K562 (cell line): ENCODE results near the gene MOB1B. TPM values are rescaled to one million over a fixed set of nuclear protein-coding genes. Genes with fewer than 3 reads are reported as not detected.

Experiments
- CBX8 ChIP-seq: fragments of 200-600 bp; sonication (generic); IDR thresholded peaks from 2 replicates; pipeline ENCODE4 v1.6.1; 2012; ENCODE audit warnings: borderline replicate concordance, mixed run types, low read depth, mild to moderate bottlenecking, moderate library complexity, mixed read lengths, low read length, control low read depth, inconsistent platforms; ENCODE audit not compliant: poor library complexity, severe bottlenecking; ENCODE audit errors: extremely low read depth
- CSDE1 ChIP-seq, 2 experiments: fragments of 450-650 bp; IDR thresholded peaks; 2 replicates each; pipeline ENCODE4 v1.6.1; 2016; ENCODE audit warnings: mild to moderate bottlenecking in 1 of 2
- FOS ChIP-seq: IDR thresholded peaks from 3 replicates; pipeline ENCODE4 v1.6.1; 2011; ENCODE audit not compliant: insufficient read length; ENCODE audit errors: extremely low read depth
- GATA2 ChIP-seq: sonication (generic); formaldehyde crosslinking; IDR thresholded peaks from 2 replicates; pipeline ENCODE4 v1.4.0; 2020; ENCODE audit warnings: mild to moderate bottlenecking, missing genetic modification reagents
- JUNB ChIP-seq: fragments of 450-650 bp; formaldehyde crosslinking; conservative IDR thresholded peaks from 2 replicates; pipeline ENCODE4 v1.4.0; 2020; ENCODE audit warnings: mild to moderate bottlenecking
- KAT2B ChIP-seq: IDR thresholded peaks from one replicate; pipeline ENCODE4 v1.6.1; 2012; ENCODE audit warnings: low read depth, mild to moderate bottlenecking, control low read depth, inconsistent platforms, low read length, moderate library complexity
- MTA3 ChIP-seq: fragments of 450-650 bp; formaldehyde crosslinking; IDR thresholded peaks from 2 replicates; pipeline ENCODE4 v1.6.1; 2017; ENCODE audit warnings: mild to moderate bottlenecking, borderline replicate concordance
- NFYB ChIP-seq: IDR thresholded peaks from 2 replicates; pipeline ENCODE4 v1.6.1; 2011; ENCODE audit warnings: mild to moderate bottlenecking, moderate library complexity; ENCODE audit not compliant: insufficient read length; ENCODE audit errors: extremely low read depth
- POLR2A ChIP-seq: fragments of 450-650 bp; conservative IDR thresholded peaks from 2 replicates; pipeline ENCODE4 v1.6.1; 2016
- PRPF4 ChIP-seq: fragments of 200-400 bp; formaldehyde crosslinking; IDR thresholded peaks from one replicate; pipeline ENCODE4 v1.6.1; 2017; ENCODE audit warnings: low read length, low read depth, mild to moderate bottlenecking; ENCODE audit not compliant: insufficient read depth, poor library complexity, severe bottlenecking
- RAD51 ChIP-seq: fragments of 450-650 bp; IDR thresholded peaks from 2 replicates; pipeline ENCODE4 v1.7.1; 2016; ENCODE audit warnings: low read depth, mild to moderate bottlenecking, borderline replicate concordance
- RBM17 ChIP-seq: fragments of 200-400 bp; formaldehyde crosslinking; IDR thresholded peaks from 2 replicates; pipeline ENCODE4 v1.6.1; 2017; ENCODE audit warnings: low read depth, mild to moderate bottlenecking, low read length, borderline replicate concordance
- RFX5 ChIP-seq: IDR thresholded peaks from 2 replicates; pipeline ENCODE4 v1.6.1; 2011; ENCODE audit warnings: low read depth, mild to moderate bottlenecking, improper control_type of control experiment, low read length
- SAFB2 ChIP-seq: fragments of 200-400 bp; formaldehyde crosslinking; IDR thresholded peaks from 2 replicates; pipeline ENCODE4 v1.6.1; 2018; ENCODE audit warnings: borderline replicate concordance, low read length, low read depth, moderate library complexity; ENCODE audit not compliant: severe bottlenecking
- TFAM ChIP-seq: fragments of 250-450 bp; sonication (Bioruptor Pico); conservative IDR thresholded peaks from 2 replicates; pipeline ENCODE4 v1.5.0; 2021; ENCODE audit warnings: mild to moderate bottlenecking, moderate library complexity
- WHSC1 ChIP-seq: IDR thresholded peaks from one replicate; pipeline ENCODE4 v1.6.1; 2012; ENCODE audit warnings: low read length, control low read depth, inconsistent platforms
- YY1 ChIP-seq, 3 experiments: IDR thresholded peaks; 2 replicates each; pipeline ENCODE4 v1.6.1; 2011; ENCODE audit warnings: low read length in 2 of 3, mild to moderate bottlenecking in 2 of 3, moderate library complexity in 2 of 3, borderline replicate concordance in 1 of 3, control low read depth in 1 of 3, low read depth in 1 of 3; ENCODE audit not compliant: insufficient read depth in 3 of 3, insufficient replicate concordance in 2 of 3, control insufficient read depth in 1 of 3, insufficient read length in 1 of 3; ENCODE audit errors: extremely low read depth in 1 of 3
- ZKSCAN1 ChIP-seq: fragments of 150-350 bp; IDR thresholded peaks from 2 replicates; pipeline ENCODE4 v1.6.1; 2016; ENCODE audit warnings: low read depth, low read length
- ZMIZ1 ChIP-seq, 2 experiments: fragments of 150-350 bp in 1 of 2; IDR thresholded peaks; 2 replicates each; pipeline ENCODE4 v1.6.1; 2012 to 2016; ENCODE audit warnings: low read depth in 2 of 2, low read length in 2 of 2, mild to moderate bottlenecking in 1 of 2, moderate library complexity in 1 of 2
- ZNF436 ChIP-seq: fragments of 250-450, 450-650 bp; sonication (Bioruptor Pico); formaldehyde crosslinking; IDR thresholded peaks from 2 replicates; pipeline ENCODE4 v1.7.0; 2020; ENCODE audit warnings: mild to moderate bottlenecking
- polyA plus RNA-seq, 8 experiments: library from polyadenylated mRNA; depleted of rRNA in 4 of 8; stranded (reverse) in 5 of 8; unstranded in 3 of 8; fragments of >200 nt; fragmentation: Nextera tagmentation in 2 of 8; fragmentation: Illumina TruSeq in 1 of 8; extraction: Ambion mirVana in 2 of 8; extraction: Trizol in 1 of 8; gene quantifications; 2 replicates each; pipeline versions ENCODE4 v1.2.1 to v1.2.3, GENCODE V29; 2011 to 2014; ENCODE audit warnings: inconsistent platforms in 1 of 8, missing spikeins in 1 of 8
- total RNA-seq, 7 experiments: library from RNA; depleted of rRNA in 6 of 7; stranded (reverse); fragments of >200 nt in 6 of 7; fragmentation: Illumina TruSeq in 2 of 7; extraction: Trizol in 2 of 7; gene quantifications; 2 replicates each; pipeline versions ENCODE4 v1.2.1 to v1.2.3, GENCODE V29; 2011 to 2021; ENCODE audit warnings: low replicate concordance in 1 of 7
- TF ChIP-seq, protein P1 (sequence below), 2 experiments: fragments of 450-650 bp; IDR thresholded peaks; 2 replicates each; pipeline ENCODE4 v1.6.1; 2018; ENCODE audit warnings: mild to moderate bottlenecking in 2 of 2, low read depth in 1 of 2; ENCODE audit not compliant: partially characterized antibody in 2 of 2

The MOB1B gene
- total and polyA plus RNA-seq, 9 of the 15 experiments (the other 6 are each of a cell fraction or from before 2014, with no cell fraction given), result 8.4 to 37.8 (median 19.0) TPM

GRCh38 chr4:70901984-70902576, at the start of gene MOB1B (continued):
- no peak for TF ChIP-seq CBX8
- TF ChIP-seq ZMIZ1 (IDR thresholded peaks at IDR 0.05; ENCODE audit: low read depth in 2 of 2, low read length in 2 of 2), result 0 out of 4 replicates have a peak, but pooled peaks of 1 of the 2 experiments have one; percentile 31
- TF ChIP-seq RAD51, result no peak
- no peak for TF ChIP-seq PRPF4
- TF ChIP-seq RFX5, result no peak
- no peak for TF ChIP-seq KAT2B
- TF ChIP-seq POLR2A, result peak; percentile 87
- TF ChIP-seq GATA2, result no peak
- no peak for TF ChIP-seq JUNB (CRISPR knock-in tag)
- TF ChIP-seq, protein P1, sequence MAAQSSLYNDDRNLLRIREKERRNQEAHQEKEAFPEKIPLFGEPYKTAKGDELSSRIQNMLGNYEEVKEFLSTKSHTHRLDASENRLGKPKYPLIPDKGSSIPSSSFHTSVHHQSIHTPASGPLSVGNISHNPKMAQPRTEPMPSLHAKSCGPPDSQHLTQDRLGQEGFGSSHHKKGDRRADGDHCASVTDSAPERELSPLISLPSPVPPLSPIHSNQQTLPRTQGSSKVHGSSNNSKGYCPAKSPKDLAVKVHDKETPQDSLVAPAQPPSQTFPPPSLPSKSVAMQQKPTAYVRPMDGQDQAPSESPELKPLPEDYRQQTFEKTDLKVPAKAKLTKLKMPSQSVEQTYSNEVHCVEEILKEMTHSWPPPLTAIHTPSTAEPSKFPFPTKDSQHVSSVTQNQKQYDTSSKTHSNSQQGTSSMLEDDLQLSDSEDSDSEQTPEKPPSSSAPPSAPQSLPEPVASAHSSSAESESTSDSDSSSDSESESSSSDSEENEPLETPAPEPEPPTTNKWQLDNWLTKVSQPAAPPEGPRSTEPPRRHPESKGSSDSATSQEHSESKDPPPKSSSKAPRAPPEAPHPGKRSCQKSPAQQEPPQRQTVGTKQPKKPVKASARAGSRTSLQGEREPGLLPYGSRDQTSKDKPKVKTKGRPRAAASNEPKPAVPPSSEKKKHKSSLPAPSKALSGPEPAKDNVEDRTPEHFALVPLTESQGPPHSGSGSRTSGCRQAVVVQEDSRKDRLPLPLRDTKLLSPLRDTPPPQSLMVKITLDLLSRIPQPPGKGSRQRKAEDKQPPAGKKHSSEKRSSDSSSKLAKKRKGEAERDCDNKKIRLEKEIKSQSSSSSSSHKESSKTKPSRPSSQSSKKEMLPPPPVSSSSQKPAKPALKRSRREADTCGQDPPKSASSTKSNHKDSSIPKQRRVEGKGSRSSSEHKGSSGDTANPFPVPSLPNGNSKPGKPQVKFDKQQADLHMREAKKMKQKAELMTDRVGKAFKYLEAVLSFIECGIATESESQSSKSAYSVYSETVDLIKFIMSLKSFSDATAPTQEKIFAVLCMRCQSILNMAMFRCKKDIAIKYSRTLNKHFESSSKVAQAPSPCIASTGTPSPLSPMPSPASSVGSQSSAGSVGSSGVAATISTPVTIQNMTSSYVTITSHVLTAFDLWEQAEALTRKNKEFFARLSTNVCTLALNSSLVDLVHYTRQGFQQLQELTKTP (IDR thresholded peaks at IDR 0.05; ENCODE audit: low read depth in 1 of 2, partially characterized antibody in 2 of 2), result no peak
- TF ChIP-seq ZNF436, result no peak
- no peak for TF ChIP-seq RBM17
- TF ChIP-seq ZKSCAN1, result no peak
- no peak for TF ChIP-seq TFAM (CRISPR knock-in tag)
- no peak for TF ChIP-seq FOS
- TF ChIP-seq YY1 (IDR thresholded peaks at IDR 0.05; ENCODE audit: borderline replicate concordance in 1 of 3, control insufficient read depth in 1 of 3, extremely low read depth in 1 of 3, insufficient read depth in 3 of 3, insufficient read length in 1 of 3, insufficient replicate concordance in 2 of 3, low read depth in 1 of 3, low read length in 2 of 3), result peak in 2 of 3 experiments; percentile 51 to 70
- no peak for TF ChIP-seq SAFB2
- TF ChIP-seq CSDE1 (IDR thresholded peaks at IDR 0.05), result no peak
- TF ChIP-seq MTA3, result peak; percentile 12; the same call in 1 of the 2 replicates
- TF ChIP-seq WHSC1, result no peak
- TF ChIP-seq NFYB, result no peak
